Astrocyte of the cerebellum (primary cell): ENCODE data around the gene XPNPEP1.

ENCODE experiments used
- DNase-seq: peaks from one replicate; pipeline ENCODE4 v3.0.0-alpha.2; 2011; ENCODE audit warnings: low read depth
- H3K4me3 ChIP-seq: 2 replicates; pipeline ENCODE4 v1.5.1; 2011; ENCODE audit warnings: mild to moderate bottlenecking, low read depth, low read length, moderate library complexity
- CTCF ChIP-seq: IDR thresholded peaks from 2 replicates; pipeline ENCODE4 v1.5.1; 2012; ENCODE audit warnings: low read length, low read depth, moderate library complexity, mild to moderate bottlenecking; ENCODE audit errors: missing control alignments
- in situ Hi-C: cut with HindIII; loops from 2 replicates; pipeline ENCODE4 v1.10.0; 2017; ENCODE audit warnings: low sequenced_read_pairs

Gene XPNPEP1

DNA sequence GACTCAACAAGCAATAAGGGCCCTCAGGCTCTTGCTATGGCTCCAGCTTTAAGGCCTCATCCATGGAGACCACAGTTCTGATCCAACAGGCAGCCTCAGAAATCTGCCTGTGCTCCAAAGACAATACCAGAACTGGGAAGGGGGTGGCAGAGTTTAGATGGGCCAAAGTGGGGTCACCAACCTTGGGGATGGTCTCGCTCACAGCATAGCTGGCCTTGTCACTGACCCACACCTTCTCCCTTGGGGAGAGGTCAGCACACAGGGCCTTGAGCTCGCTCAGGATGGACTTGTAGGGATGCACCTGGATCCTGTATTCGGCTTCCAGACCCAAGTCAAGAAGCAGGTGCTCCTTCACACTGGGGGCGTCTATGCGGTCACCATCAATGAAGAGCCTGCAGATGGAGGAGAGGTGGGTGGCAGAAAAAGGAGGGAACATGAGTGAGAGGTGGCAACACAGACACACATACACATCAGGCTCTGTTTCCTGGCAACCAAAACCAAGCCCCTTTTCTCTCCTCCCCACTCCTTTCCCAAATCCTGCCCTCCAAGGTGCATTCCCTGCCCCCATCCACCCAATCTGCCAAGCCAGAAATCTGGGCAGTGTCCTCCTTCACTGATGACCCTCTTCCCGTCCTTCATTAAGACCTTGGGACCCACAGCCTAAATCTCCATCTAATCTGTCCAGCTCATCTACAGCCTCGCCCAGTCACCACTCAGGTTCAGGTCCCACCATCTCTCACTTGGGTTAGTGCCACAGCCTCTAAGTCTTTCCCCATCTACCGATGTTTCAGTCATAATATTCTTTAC, 40.9 kb downstream of the XPNPEP1 start:
- no peak overlapping the region for H3K4me3 ChIP-seq
- no peak for DNase-seq
- in situ Hi-C loops: loop anchor here (25.0 kb wide), 2 partner anchors 205 to 405 kb away; no protein-coding TSS in a partner anchor
- no peak for TF ChIP-seq CTCF

DNA sequence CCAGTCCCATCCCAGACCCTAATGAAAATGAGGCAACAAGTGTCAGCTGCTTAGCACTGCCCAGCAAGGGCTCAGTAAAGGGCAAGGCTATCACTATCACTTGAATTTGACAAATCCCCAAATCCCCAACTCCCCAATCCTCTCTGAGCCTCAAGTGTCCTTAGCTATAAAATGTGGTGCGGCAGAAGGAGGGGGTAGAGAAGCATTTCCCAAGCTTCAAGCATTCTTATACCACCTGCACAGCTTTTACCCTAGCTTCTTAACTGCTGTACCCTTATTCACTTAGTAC, 41.6 kb downstream of the XPNPEP1 start:
- DNase-seq: no peak
- in situ Hi-C loops: loop anchor here (25.0 kb wide), 2 partner anchors 206 to 406 kb away; no protein-coding TSS in a partner anchor
- no peak overlapping the region for H3K4me3 ChIP-seq
- no peak for TF ChIP-seq CTCF

GRCh38 chr10:109880886-109881768, 42.2 kb downstream of the XPNPEP1 start:
- TF ChIP-seq CTCF: no peak
- in situ Hi-C loops: loop anchor here (25.0 kb wide), 2 partner anchors 206 to 406 kb away; no protein-coding TSS in a partner anchor
- DNase-seq: peak; percentile 52
- H3K4me3 ChIP-seq: no peak overlapping the region

GRCh38 chr10:109877546-109877945, 45.8 kb downstream of the XPNPEP1 start:
- no peak overlapping the region for H3K4me3 ChIP-seq
- in situ Hi-C loops: loop anchor here (25.0 kb wide), 2 partner anchors 210 to 410 kb away; no protein-coding TSS in a partner anchor
- DNase-seq: no peak
- TF ChIP-seq CTCF: no peak

DNA sequence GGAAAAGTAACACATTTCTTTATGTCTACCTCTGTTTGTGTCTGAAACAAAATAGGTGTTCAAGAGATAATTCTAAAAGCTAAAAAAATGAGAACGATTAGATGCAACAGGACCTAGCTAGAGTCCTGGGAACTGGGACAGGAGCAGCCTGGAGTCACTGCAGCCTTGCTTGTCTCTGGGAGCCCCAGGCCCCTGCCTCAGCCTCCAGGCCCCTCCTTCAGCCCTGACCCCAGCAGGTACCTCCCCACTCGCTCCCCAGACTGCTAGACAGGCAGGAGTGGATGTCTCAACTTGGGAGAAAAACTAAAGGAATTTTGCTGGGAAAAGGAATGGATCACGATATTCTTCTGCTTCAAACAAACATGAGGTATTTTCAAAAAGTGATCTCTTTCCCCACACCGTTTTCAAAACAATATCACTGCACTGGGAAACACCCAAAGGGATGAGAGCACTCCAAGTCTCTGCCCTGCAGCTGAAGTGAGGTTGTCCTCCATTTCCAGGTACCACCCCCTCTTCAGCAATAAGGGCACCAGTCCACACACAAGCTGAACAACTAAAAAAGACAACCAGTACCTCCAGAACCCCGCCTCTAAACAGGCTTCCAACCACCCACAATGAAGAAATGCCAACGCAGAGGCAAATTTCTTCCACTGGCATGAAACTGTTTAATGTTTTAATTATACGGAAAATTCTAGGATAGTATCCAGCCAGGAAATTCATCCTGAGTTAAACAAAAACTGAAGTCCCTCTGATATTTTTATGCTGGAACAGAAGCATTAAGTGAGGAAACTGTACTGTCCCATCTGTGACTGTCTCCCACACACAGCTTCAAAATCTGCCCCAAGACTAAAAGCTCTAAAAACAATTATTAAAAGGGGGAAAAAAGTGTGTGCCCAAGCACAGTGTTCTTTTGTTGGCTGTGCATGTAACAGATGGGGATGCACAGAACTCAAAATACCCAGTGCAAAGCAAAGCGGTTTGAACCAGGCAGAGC, 47.2 kb downstream of the XPNPEP1 start:
- in situ Hi-C loops: loop anchor here (25.0 kb wide), 2 partner anchors 211 to 411 kb away; no protein-coding TSS in a partner anchor
- no peak overlapping the region for H3K4me3 ChIP-seq
- DNase-seq: no peak
- TF ChIP-seq CTCF: no peak
